DMS 273 (cell line): Measurements from ENCODE around the gene SPARC.
"Not testable (repeated sequence)": the region's sequence is repeated elsewhere in the genome, so short reads cannot be mapped to it uniquely, and the experiment has no call there.

Source experiments
- DNase-seq: peaks from one replicate; lab custom pipeline; 2025; ENCODE audit not compliant: unreplicated experiment; lab: John Stamatoyannopoulos, UW

The SPARC gene

DNA sequence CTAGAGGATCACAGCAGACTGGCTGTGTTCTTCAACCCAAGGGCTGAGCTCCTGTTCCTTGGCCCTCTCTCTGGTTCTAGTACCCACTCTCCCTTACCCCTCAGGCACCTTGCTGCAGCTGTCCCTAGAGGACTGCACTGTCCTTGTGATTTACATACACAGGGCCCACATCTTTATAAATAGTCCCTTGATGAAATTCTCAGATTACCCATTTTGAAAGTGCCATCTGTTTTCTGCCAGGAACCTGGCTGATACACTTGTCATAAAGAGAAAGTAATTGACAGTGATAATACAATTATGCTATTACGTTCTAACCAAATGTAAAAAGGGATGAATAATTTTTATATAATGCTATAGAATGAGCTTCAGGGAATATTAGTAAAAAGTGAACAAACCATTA, 16.5 kb upstream of the SPARC start:
- peak; percentile 70 for DNase-seq

DNA sequence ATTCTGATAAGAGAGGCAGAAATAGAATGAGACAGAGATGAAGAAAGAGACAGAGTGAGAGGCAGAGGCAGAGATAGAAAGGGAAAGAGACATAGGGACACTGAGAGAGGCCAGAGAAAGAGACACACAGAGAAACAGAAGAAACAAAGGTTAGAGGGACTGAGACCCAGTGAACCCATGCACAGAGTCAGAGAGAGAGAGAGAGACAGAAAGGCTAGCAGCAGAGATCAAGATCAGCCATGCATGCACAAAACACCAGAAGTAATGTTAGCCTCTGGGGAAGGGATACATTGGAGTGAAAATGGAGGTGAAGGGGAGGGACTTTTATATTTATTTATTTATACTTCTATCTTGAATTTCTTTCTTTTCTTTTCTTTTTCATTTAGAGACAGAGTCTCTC, 14.1 kb upstream of the SPARC start:
- DNase-seq, result peak; percentile 16

DNA sequence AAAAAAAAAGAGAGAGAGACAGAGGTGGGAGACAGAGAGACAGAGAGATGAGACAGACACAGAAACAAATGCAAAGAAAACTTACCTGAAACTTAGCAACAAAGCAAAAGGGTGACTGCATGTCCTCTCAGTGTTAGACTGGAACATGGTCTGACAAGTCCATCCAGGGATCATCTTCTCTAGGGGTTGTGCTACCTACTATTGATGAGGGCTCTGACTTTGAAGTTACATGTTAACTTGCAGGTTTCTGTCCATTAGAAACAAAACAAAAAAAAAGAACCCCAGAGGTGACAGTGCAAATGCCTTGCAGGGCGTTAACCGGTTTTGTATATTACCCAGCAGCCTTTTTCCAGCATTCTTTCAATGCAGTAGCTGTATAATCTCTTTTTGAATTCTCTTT, 13.6 kb upstream of the SPARC start:
- no peak for DNase-seq

DNA sequence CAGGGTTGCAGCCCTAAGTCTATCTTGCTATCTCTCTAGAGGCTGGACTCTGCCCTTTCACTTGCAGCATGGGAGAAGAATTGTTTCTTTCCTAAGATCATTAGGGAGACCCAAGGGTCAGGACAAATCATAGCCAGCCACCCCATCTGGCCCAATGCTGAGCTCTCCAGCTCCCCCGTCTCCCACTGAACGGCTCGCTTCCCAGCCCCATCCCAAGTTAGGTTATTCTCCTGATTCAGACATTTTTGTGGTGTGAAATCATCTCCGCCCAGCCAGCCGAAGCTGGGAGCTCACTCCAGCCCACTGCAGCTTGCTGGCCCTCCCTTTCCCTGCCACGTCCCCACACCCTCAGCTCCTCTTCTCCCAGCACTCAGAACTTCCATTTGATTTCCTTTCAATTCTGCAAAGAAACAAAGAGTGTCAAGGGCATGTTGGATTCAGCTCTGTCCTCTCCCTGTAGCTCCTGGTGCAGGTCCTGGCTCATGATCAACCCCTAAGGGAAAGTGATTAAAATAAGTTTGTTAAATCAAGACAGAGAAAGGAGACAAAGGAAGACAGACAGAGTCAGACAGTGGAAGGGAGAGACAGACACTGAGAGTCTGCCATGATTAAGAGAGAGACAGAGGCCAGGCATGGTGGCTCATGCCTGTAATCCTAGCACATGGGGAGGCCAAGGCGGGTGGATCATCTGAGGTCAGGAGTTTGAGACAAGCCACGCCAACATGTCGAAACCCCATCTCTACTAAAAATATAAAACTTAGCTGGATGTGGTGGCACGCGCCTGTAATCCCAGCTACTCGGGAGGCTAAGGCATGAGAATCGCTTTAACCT, 12.6 kb upstream of the SPARC start:
- DNase-seq, result no peak

DNA sequence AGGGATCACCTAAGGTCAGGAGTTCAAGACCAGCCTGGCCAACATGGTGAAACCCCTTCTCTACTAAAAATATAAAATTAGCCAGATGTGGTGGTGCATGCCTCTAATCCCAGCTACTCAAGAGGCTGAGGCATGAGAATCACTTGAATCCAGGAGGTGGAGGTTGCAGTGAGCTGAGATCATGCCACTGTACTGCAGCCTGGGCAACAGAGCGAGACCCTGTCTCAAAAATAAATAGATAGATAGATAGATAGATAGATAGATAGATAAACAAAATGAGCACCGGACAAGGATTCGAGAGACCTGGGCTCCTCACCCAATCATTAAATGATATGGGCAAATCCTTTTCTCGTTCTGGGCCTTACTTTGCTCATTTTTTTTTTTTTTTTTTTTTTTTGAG, 11.4 kb upstream of the SPARC start:
- not testable (repeated sequence) for DNase-seq

DNA sequence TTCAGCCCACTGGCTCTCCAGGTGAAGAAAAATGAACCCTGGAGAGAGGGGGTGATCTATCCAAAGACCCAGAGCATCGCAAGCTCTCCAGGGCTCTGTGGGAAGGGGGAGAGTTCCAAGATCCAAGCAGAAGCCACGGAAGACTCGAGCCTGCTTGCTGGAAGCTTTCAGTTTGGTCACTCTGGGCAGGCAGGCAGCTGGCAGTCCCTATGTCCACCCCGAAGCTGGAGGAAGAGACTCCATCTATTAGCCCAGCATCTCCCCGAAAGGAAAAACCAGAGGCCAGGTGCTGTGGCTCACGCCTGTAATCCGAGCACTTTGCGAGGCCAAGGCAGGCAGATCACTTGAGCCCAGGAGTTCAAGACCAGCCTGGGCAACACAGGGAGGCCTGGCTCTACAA, 10.7 kb upstream of the SPARC start:
- DNase-seq, result peak; percentile 20

DNA sequence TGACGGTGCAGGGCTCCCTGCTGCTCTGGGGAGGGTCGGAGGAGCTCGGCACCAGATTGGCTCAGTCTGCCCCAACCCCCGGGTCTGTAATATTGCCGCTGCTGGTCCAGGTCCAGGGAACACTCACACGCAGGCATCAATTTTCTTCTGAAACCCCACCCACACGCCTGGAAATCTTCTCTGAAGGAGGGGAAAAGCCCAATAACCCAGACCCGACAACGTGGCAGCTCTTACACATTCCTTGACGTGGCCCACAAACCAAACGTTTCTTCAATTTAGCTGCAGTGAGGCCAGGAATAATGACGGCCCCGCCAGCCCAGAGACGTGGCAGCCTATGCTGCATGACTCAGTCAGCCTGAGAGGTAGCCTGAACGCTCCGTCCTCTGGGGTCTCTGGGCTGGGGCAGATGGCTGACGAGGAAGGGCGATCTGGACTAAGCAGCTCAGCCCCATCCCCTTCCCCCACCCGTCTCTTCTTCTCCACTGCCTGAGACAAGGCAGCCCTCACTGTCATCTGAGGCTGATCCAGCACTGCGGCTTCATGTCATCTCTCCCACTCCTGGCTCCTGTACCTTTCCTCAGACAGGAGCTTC, 9.9 kb upstream of the SPARC start:
- peak; percentile 72 for DNase-seq

DNA sequence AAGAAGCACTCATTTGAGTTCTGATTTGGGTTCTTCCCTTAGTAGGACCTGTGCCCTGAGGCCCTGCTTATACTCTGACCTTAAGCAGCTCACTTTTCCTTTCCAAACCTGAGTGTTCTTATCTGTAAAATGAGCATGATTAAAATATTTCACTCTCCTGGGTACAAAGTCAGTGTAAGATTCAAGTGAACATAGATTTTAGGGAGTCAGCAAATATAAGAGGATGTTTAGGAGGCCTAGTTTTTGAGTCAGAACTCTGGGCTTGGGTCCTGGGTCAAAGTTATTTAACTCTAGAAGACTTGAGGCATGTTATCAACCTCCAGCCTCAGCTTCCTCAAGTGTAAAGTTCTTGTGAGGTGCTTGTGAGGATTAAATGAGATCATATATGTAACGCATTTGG, 8.7 kb upstream of the SPARC start:
- DNase-seq, result no peak

DNA sequence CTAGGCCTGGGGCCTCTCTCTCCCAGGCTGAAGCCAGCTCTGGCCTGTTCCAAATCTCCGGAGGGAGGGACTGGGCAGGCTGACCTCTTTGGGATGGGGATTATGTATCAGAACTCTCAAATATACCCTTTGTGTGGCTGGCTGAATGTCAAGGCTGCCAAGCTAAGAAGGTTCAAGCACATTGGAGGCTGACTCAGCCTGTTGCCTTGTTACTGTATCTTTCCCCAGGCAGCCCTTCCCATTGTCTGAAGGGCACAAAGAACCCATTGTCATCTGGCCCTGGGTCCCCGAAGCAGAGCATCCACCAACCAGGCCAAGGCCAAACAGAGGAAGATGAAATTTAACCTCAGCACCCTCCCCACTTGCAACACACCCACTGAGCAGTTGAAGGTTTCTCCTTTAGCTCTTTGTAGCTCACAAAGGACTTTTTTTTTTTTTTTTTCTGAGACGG, 7.3 kb upstream of the SPARC start:
- no peak for DNase-seq

DNA sequence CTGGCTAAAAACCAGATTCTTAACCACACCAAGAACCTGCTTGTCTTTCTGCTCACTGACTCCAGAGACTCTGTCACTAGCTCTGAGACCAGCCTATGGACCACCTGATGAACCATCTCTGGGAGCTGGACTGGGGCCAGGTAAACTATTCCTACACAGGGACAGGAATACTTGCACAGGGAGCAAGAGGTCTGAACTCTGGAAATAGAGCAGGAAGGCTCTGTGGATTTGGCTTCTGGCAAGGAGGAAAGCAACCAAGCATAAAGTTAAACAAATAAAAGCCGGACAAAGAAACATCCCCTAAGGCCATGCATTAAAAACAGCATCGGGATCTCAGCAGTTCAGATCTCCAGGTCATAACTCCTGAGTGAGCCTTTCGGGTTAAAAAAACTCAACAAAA, 5.6 kb upstream of the SPARC start:
- no peak for DNase-seq

DNA sequence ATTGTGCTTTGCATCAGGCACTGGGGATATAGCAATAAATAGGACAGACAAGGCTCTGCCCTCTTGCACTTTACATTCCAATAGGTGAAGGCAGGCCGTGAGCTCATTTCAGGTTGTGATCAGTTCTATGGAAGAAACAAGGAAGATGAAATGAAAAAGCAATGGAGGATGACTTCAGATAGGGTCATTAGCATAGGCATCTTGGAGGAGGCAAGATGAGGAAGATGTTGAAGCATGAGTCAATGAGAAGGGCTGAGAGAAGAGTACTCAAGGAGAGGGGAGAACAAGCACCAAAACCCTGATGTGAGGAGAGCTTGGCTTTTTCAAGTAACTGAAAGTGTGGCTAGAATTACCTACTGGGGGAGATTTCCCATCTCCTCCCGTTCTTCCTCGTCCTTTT, 5.0 kb upstream of the SPARC start:
- no peak for DNase-seq

DNA sequence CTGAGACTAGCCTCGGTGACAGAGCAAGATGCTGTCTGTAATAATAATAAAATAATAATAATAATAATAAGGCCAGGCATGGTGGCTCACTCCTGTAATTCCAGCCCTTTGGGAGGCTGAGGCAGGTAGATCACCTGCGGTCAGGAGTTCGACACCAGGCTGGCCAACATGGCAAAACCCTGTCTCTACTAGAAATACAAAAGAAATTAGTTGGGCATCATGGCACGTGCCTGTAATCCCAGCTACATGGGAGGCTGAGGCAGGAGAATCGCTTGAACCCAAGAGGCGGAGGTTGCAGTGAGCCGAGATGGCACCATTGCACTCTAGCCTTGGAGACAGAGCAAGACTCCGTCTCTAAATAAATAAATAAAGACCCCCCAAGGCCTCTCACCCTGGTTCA, 2.9 kb upstream of the SPARC start:
- DNase-seq, result not testable (repeated sequence)

DNA sequence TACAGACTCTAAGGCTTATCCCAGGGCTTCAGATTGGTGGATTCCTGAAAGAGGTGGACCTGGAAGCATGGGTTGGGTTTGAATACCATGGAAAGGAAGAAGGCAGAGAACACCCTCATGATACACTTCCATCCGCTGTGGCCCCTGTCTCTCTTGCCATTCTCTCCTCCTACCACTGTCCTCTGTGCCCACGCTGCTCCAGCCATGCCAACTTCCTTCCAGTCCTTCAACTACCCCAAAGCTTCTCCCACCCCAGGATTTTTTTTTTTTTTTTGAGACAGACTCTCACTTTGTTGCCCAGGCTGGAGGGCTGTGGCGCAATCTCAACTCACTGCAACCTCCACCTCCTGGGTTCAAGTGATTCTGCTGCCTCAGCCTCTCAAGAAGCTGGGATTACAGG, 1.7 kb upstream of the SPARC start:
- no peak for DNase-seq

DNA sequence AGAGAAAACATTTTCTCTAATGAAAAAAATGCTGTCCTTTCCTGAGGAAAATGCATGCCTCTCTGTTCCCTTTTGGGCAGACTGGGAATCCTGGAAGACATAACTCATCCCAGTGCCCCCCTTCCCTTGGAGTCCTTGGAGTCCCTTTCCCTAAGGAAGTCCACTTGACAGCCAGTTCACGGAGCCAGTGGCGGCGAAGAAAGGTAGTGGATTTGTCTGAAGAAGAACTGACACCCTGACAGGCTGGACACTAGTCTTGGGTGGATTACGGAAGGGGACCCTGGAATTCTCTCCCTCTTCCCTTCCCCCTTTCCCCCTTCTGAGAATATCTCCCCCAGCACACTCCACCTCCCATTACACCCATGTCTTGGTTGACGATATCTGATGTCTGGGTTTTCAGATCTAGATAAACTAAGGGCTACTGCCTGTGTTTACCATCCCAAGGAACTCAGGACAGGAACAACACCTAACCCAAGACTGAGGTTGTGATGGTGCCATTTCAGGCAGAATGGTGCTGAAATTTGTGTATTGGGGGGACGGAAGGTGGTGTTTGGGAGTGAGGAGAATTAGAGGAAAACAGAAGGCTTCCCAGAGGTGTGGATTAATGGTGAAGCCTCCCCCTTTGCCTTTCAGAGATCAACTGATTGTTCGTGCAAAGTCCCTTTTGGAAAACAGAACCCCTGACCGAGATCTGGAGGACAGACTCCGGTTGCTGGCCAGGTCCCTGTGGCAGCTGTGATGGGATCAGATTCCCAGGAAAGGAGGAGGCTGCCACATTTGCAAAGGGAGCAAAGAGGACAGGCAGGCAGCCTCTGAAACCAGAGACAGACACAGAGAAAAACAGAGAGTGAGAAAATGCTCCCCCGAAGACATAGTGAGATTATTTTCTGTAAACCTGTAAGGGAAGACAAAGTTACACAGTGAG, 704 bp downstream of the SPARC start:
- peak; percentile 70 for DNase-seq

DNA sequence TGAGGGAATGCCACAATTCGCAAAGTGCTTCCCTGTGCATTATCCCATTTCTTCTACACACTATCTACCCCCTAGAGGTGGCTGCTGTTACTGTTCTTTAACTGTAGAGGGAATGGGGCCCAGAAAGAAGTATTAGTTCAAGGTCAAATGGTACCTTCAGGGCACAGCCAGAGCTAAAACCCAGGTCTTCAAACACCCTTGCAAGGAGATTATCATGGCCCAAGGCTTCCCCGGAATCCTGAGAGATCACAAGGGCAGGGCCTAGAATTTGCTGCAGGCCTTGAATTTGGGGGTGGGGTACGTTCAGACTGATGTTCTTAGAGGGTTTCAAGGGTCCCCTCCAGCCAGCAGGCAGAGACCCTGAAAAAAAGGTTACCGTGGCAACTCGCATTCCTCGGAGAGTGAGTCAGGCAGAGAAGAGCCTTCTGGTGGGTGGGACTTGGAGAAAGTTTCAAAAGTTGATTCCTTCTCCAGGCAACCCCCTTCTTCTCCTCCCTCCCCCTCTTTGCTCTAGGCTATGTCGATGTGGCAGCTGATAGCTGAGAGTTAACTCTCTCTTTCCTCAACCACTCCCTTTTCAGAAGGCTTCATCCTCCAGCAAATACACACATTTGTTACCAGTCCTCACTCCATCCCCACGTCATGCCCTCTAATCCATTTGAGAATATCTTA, 1.9 kb downstream of the SPARC start:
- DNase-seq, result peak; percentile 66

DNA sequence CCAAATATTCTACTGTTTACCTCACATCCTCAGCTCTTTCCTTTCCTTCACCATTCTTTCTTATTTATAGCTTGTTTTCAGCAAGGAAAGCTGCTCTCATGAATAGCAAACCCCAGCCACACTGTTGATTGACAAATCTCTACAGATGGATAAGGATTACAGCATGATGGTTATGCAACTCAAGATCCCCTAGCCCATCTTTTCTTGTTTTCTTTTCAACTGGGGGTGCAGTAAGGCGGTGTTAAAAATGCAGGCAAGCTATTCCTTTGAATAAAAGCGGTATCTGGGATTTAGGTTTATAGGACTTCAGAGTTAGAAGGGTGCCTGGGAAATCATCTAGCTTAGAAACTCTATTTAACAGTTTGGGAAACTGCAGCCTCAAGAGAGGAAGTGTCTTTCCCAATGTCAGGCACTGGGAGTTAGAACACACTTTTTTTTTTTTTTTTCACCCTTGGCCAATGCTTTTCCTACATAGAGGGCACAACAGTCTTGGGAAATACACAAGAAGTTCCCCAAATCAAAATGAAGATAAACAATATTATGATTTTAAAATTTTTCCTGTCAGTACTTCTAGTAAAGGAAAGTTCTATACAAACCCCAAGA, 2.6 kb downstream of the SPARC start:
- DNase-seq, result peak; percentile 38

DNA sequence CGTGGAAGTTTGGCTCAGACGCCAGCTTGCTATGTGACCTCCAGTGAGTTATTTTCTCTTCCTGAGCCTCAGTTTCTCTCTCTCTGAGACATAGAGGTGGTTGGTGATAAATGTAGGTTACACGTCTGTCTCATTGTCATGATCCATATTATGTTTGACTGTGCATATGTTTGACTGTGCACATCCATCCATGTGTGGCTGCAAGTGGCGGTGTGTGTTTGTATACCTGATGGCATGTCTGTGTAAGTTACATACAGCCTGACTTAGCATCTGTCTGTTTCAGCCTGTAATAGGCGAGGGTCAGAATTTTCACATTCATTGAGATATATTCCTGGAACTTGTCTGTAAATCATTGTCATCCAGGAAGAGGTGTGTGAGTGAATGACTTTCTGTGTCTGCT, 3.3 kb downstream of the SPARC start:
- no peak for DNase-seq

DNA sequence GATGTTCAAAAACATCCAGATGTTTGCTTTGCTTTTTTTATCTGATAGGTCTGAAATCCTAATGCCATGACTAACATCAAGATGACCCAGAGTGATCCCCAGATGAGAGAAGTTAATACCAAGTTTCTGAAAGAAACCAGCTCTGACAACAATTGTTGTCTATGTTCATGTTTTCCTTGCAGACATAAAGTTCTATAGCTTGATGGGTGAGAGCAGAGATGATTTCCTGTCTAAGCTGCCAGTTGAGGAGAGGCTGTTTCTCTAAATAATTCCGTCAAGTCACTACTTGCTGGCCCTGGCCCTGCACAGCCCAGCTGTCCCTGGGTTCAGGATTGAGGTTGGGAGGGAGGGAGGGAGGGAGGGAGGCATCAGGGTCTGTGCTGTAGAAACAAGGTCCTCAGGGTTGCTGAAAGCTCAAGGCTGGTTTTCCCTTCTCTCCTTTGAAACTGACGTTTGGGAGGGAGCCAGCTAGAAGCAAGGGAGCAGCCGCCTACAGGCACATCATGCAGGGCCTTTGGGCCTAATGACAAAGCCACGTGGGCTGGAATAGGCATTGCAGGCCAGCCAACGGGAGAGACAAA, 3.9 kb downstream of the SPARC start:
- peak; percentile 82 for DNase-seq

DNA sequence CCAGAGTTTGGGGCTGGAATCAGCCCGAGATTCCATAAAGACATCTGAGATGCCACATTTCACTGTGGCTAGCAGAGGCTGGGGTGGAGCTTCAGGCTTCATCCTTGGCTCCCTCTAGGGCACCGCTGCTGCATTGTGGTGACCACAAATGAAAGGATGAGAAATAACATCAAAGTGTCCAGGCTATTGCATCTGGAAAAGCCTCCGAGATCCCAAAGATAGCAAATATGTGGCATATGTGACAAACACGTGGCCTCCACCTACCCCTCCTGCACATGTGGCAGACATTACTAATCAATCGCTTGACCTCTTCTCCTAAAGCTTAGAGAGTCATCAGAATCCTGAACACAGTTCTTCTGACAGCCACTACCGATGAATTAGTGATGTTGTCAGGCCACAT, 4.5 kb downstream of the SPARC start:
- DNase-seq, result no peak

DNA sequence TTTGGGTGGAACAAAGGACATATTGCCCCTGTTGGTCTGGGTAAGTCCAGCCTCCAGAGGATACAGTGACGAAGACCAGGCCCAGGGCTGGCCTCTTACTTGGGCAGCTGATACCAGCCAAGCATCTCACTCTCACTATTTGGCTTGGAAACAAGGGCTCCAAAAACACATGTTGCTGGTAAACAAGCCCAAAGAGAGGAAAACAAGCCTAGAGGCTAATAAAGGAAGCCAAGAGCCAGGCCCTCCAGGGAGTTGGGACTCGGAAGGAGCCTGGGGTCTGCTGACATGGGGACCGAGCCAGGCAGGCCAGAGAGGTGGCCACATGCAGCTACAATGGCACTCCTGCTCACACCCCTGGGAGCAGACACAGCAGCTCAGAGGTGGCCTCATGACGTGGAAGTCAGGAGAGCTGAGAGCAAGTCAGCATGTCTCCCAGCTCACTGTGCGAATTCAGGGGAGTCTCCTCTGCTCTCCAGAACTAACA, 5.7 kb downstream of the SPARC start:
- no peak for DNase-seq
